SK-N-SH treated with all-trans-retinoic acid at 6 μM for 48 hours (cell line): Measurements from ENCODE around the gene BLOC1S6.

Source experiments
- ATAC-seq: fragments of 200-7000 bp; cut with Tn5 transposase; 3 replicates; pipeline ENCODE4 v1.9.1; 2020; ENCODE audit warnings: mild to moderate bottlenecking, moderate library complexity
- ARNTL ChIP-seq: fragments of 450-650 bp; formaldehyde crosslinking; IDR thresholded peaks from 2 replicates; pipeline ENCODE4 v1.5.0; 2020; ENCODE audit warnings: low read depth, mild to moderate bottlenecking, moderate library complexity, borderline replicate concordance
- BACH2 ChIP-seq: fragments of 250-450 bp; sonication (Bioruptor Pico); IDR thresholded peaks from 2 replicates; pipeline ENCODE4 v1.9.0; 2021; ENCODE audit warnings: mild to moderate bottlenecking, borderline replicate concordance
- CREB5 ChIP-seq: fragments of 250-450 bp; sonication (Bioruptor Pico); IDR thresholded peaks from 2 replicates; pipeline ENCODE4 v1.5.1; 2020; ENCODE audit warnings: low read depth, mild to moderate bottlenecking, moderate library complexity
- CSDC2 ChIP-seq: fragments of 250-450 bp; sonication (Bioruptor Pico); IDR thresholded peaks from 2 replicates; pipeline ENCODE4 v1.5.0; 2020; ENCODE audit warnings: mild to moderate bottlenecking, moderate library complexity
- CSRNP3 ChIP-seq: fragments of 250-450 bp; sonication (Bioruptor Pico); IDR thresholded peaks from 2 replicates; pipeline ENCODE4 v1.5.1; 2021; ENCODE audit warnings: mild to moderate bottlenecking, moderate library complexity
- ESRRG ChIP-seq: fragments of 250-450 bp; sonication (Bioruptor Pico); IDR thresholded peaks from 2 replicates; pipeline ENCODE4 v1.6.1; 2021; ENCODE audit warnings: mild to moderate bottlenecking
- GLIS3 ChIP-seq: fragments of 250-450 bp; sonication (Bioruptor Pico); IDR thresholded peaks from 2 replicates; pipeline ENCODE4 v1.5.0; 2020; ENCODE audit warnings: mild to moderate bottlenecking, moderate library complexity
- OSR1 ChIP-seq: fragments of 250-450 bp; sonication (Bioruptor Pico); IDR thresholded peaks from 2 replicates; pipeline ENCODE4 v1.8.0; 2022; ENCODE audit warnings: moderate library complexity, mild to moderate bottlenecking, inconsistent platforms
- PATZ1 ChIP-seq: fragments of 250-450 bp; sonication (Bioruptor Pico); IDR thresholded peaks from 2 replicates; pipeline ENCODE4 v1.8.0; 2020; ENCODE audit warnings: mild to moderate bottlenecking, moderate library complexity, borderline replicate concordance
- POU6F1 ChIP-seq: fragments of 250-450 bp; sonication (Bioruptor Pico); IDR thresholded peaks from 2 replicates; pipeline ENCODE4 v1.8.0; 2021; ENCODE audit warnings: low read depth, mild to moderate bottlenecking, moderate library complexity, borderline replicate concordance
- PPARA ChIP-seq: fragments of 250-450 bp; sonication (Bioruptor Pico); IDR thresholded peaks from 2 replicates; pipeline ENCODE4 v1.5.0; 2020; ENCODE audit warnings: mild to moderate bottlenecking, borderline replicate concordance
- RARB ChIP-seq: fragments of 250-450 bp; sonication (Bioruptor Pico); IDR thresholded peaks from 2 replicates; pipeline ENCODE4 v1.8.0; 2021; ENCODE audit warnings: mild to moderate bottlenecking, moderate library complexity
- SNAI2 ChIP-seq: fragments of 250-450 bp; sonication (Bioruptor Pico); IDR thresholded peaks from 2 replicates; pipeline ENCODE4 v1.5.0; 2020; ENCODE audit warnings: mild to moderate bottlenecking, moderate library complexity
- TCF4 ChIP-seq: fragments of 250-450 bp; sonication (Bioruptor Pico); IDR thresholded peaks from 2 replicates; pipeline ENCODE4 v1.8.0; 2021; ENCODE audit warnings: mild to moderate bottlenecking, moderate library complexity, borderline replicate concordance
- TOX ChIP-seq: fragments of 250-450 bp; sonication (Bioruptor Pico); IDR thresholded peaks from 2 replicates; pipeline ENCODE4 v1.8.0; 2021; ENCODE audit warnings: mild to moderate bottlenecking, moderate library complexity, borderline replicate concordance
- ZC3H10 ChIP-seq: fragments of 250-450 bp; sonication (Bioruptor Pico); IDR thresholded peaks from 2 replicates; pipeline ENCODE4 v1.5.1; 2021; ENCODE audit warnings: mild to moderate bottlenecking, moderate library complexity
- ZFP3 ChIP-seq: fragments of 250-450 bp; sonication (Bioruptor Pico); IDR thresholded peaks from 2 replicates; pipeline ENCODE4 v1.5.0; 2020; ENCODE audit warnings: mild to moderate bottlenecking, moderate library complexity
- ZFP30 ChIP-seq: fragments of 450-650 bp; formaldehyde crosslinking; IDR thresholded peaks from 2 replicates; pipeline ENCODE4 v1.5.0; 2022; ENCODE audit warnings: mild to moderate bottlenecking, moderate library complexity
- ZNF565 ChIP-seq: fragments of 450-650 bp; formaldehyde crosslinking; conservative IDR thresholded peaks from 2 replicates; pipeline ENCODE4 v1.5.0; 2020; ENCODE audit warnings: low read depth, mild to moderate bottlenecking, moderate library complexity
- ZNF70 ChIP-seq: fragments of 450-650 bp; formaldehyde crosslinking; IDR thresholded peaks from 2 replicates; pipeline ENCODE4 v1.5.0; 2020; ENCODE audit warnings: mild to moderate bottlenecking, moderate library complexity
- ZNF8 ChIP-seq: fragments of 450-650 bp; formaldehyde crosslinking; IDR thresholded peaks from 2 replicates; pipeline ENCODE4 v1.5.0; 2020; ENCODE audit warnings: mild to moderate bottlenecking, moderate library complexity

The BLOC1S6 gene

GRCh38 chr15:45635191-45635638 lies 48.0 kb downstream of the BLOC1S6 start:
- ATAC-seq, result peak; percentile 70
- TF ChIP-seq BACH2 (CRISPR knock-in tag) (no peak), ZNF8 (CRISPR knock-in tag) (no peak), GLIS3 (CRISPR knock-in tag) (no peak), CSDC2 (CRISPR knock-in tag) (no peak), ARNTL (CRISPR knock-in tag) (no peak), CSRNP3 (CRISPR knock-in tag) (no peak), RARB (CRISPR knock-in tag) (no peak), ZNF565 (no peak), ESRRG (CRISPR knock-in tag) (no peak)
- TF ChIP-seq, all 23 proteins: peak for 0

- ATAC-seq, result no peak
- TF ChIP-seq ZFP3 (CRISPR knock-in tag) (no peak), RARB (CRISPR knock-in tag) (no peak), TCF4 (CRISPR knock-in tag) (no peak), TOX (CRISPR knock-in tag) (no peak), PPARA (no peak), POU6F1 (CRISPR knock-in tag) (no peak), OSR1 (CRISPR knock-in tag) (no peak), CSRNP3 (CRISPR knock-in tag) (no peak), ZFP30 (CRISPR knock-in tag) (no peak), ZNF70 (CRISPR knock-in tag) (no peak), ZC3H10 (CRISPR knock-in tag) (no peak), PATZ1 (CRISPR knock-in tag) (no peak), CREB5 (no peak), ZNF8 (CRISPR knock-in tag) (no peak), BACH2 (CRISPR knock-in tag) (no peak), CSDC2 (CRISPR knock-in tag) (no peak), GLIS3 (CRISPR knock-in tag) (no peak)
These were observed 48.6 kb downstream of the BLOC1S6 start for GRCh38 chr15:45635763-45636292.

GRCh38 chr15:45637141-45637540 lies 50.0 kb downstream of the BLOC1S6 start:
- no peak for TF ChIP-seq ZC3H10 (CRISPR knock-in tag)
- TF ChIP-seq RARB (CRISPR knock-in tag), result no peak
- no peak for TF ChIP-seq TOX (CRISPR knock-in tag)
- TF ChIP-seq CSRNP3 (CRISPR knock-in tag), result no peak
- no peak for TF ChIP-seq SNAI2 (CRISPR knock-in tag)
- no peak for ATAC-seq
